ENCODE measurements around the gene SPAG16.

GRCh38 chr2:213691351-213691750 lies 407.1 kb downstream of the SPAG16 start:
- TF ChIP-seq CTCF (conservative IDR thresholded peaks at IDR 0.05; ENCODE audit: low read length) (no peak), EZH2phosphoT487 (IDR thresholded peaks at IDR 0.05; ENCODE audit: borderline replicate concordance) (no peak)
